KOPT-K1 (cell line): ENCODE measurements around the gene OPA3.
A peak's percentile ranks its signal among the peaks of the same experiment; 100 is the strongest.

Experiments
- H3K27ac ChIP-seq: fragments of 200-600 bp; sonication (generic); 2 replicates; pipeline ENCODE4 v1.5.1; 2016; ENCODE audit warnings: antibody characterized with exemption, mild to moderate bottlenecking, low read depth, low read length; ENCODE audit not compliant: poor library complexity, severe bottlenecking
- H3K36me3 ChIP-seq: fragments of 200-600 bp; sonication (generic); 2 replicates; pipeline ENCODE4 v1.5.1; 2017; ENCODE audit warnings: antibody characterized with exemption, mild to moderate bottlenecking, low read length, moderate library complexity; ENCODE audit not compliant: insufficient read depth
- H3K9me3 ChIP-seq: fragments of 200-600 bp; sonication (generic); 2 replicates; pipeline ENCODE4 v1.5.1; 2017; ENCODE audit warnings: antibody characterized with exemption, low read length, mild to moderate bottlenecking; ENCODE audit not compliant: insufficient read depth, poor library complexity, severe bottlenecking

OPA3 gene

GRCh38 chr19:45508861-45509691 lies 75.5 kb downstream of the OPA3 start:
- Histone ChIP-seq H3K9me3 (no peaks in the 10 kb centered on the region), H3K27ac (peak overlapping the region; percentile 91), H3K36me3 (no peaks in the 10 kb centered on the region)

DNA sequence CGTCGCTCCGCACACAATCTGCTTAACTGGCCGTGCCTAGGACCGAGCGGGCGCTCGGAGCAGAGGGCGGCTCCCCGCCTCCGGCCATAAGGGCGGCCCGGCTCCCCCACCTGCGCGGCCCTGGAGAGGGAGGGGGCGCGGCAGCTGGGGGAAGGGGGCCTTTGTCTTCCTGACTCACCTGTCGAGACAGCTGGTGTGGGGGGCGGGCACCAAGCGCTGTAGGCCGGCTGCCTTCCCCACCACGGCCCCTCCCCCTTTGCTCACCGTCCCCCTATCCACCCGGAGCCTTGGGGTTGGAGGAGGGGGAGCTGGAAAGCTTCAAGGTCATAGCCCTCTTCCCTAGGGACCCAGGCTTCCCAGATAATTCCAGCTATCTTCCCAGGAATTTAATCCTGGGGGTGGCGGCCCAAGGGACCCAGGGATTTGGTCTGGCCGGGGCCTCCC lies 76.2 kb downstream of the OPA3 start:
- H3K9me3 ChIP-seq = no peaks in the 10 kb centered on the region
- H3K36me3 ChIP-seq = no peaks in the 10 kb centered on the region
- peak overlapping the region; percentile 91 for H3K27ac ChIP-seq

DNA sequence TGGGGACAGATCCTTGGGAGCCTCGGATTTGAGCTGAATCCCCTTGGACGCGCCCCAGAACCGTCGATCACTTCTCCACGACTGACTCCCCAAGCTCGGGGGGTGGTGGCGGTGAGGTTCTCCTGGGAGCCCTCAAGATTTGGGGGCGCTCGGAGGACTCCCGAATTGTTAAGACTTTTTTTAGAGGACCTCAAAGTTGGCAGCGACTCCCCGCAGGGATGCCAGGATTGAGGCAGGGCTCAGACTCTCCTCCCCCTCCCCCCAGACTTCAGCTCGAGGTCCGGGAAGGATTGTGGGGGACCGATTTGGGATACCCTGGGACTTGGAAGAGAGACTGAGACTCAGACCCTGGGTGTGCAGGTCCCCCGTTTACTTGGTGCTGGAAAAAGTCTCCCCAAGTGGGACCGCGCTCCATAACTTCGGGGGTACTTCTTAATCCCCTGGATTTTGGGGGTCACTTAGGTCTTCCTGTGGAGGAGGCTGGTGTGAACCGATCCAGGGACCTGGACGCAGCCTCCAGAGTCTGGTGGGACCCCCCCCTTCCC lies 76.7 kb downstream of the OPA3 start:
- H3K27ac ChIP-seq = peak overlapping the region; percentile 91
- H3K36me3 ChIP-seq = no peaks in the 10 kb centered on the region
- H3K9me3 ChIP-seq = no peaks in the 10 kb centered on the region

GRCh38 chr19:45506989-45507871 lies 77.4 kb downstream of the OPA3 start, which contains the start of gene VASP:
VASP (plus strand) TSS chr19:45507479; CDS start chr19:45507772, 293 bp downstream.
- Histone ChIP-seq H3K27ac (peak within 1 kb of the TSS; percentile 91), H3K36me3 (no peaks in the 10 kb centered on the region), H3K9me3 (no peaks in the 10 kb centered on the region)

DNA sequence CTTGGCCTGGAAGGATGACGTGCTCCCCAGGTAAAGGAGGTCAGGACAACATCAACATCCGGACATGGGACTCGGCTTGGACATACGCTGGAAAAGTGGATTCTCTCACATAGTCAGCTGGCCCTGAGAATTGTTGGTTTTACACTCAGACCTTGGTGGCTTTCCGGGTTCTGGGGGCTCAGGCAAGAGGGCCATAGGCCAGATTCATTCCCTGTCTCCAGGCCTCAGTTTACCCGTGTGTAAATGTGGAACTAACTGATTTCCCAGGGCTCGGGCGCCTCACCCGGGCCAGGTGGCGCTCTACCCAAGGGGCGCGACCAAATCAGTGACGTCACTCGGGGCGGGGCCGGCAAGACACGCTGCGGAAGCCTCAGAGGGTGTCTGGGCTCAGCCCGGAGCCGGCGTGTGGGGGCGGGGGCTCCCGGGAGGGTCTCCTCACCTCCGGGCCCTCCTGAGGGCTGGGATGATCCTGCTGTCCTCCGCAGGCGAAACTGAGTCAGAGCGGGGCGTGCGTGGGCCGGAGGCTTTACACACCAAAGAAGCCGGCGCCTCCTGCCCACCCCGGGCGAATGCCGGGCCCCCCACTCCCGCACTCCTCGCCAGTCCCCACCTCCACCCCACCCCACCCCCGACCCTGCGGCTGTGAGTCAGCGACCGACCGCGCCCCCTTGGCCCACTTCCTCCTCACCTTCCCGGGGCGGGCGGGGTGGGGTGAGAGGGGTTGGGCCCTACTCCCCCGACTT lies 78.2 kb downstream of the OPA3 start:
- H3K27ac ChIP-seq = peak overlapping the region; percentile 91
- H3K36me3 ChIP-seq = no peaks in the 10 kb centered on the region
- H3K9me3 ChIP-seq = no peaks in the 10 kb centered on the region

- Histone ChIP-seq H3K36me3 (no peaks in the 10 kb centered on the region), H3K9me3 (no peaks in the 10 kb centered on the region), H3K27ac (peak overlapping the region; percentile 91)
Measured at GRCh38 chr19:45505996-45506245, 78.7 kb downstream of the OPA3 start.

DNA sequence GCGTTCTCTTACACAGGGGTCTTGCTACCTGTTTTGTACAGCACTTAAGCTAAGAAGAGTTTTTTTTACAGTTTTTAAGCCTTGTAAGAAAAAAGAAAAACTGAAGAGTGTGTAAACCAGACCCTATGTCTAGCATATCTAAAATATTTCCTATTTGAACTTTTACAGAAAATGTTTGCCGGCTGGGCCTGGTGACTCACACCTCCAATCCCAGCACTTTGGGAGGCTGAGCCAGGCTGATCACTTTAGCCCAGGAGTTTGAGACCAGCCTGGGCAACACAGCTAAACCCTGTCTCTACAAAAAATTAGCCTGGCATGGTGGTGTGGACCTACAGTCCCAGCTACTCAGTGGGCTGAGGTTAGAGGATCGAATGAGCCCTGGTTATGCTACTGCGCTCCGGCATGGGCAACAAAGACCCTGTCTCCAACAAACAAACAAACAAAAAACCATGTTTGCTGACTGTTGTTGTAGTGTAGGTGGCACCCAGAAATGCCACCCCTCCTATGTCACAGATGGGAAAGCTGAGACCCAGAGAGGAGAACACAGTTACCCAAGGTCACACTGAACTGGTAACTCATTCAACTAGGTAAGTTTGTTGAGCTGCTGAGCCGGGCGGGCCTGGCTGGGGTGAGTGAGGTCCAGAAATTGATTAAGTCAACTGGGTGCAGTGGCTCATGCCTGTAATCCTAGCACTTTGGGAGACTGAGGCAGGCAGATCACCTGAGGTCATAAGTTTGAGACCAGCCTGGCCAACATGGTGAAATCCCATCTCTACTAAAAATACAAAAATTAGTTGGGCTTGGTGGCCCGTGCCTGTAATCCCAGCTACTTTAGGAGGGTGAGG lies 79.2 kb downstream of the OPA3 start:
- H3K9me3 ChIP-seq = no peaks in the 10 kb centered on the region
- H3K27ac ChIP-seq = no peak overlapping the region
- H3K36me3 ChIP-seq = no peaks in the 10 kb centered on the region

DNA sequence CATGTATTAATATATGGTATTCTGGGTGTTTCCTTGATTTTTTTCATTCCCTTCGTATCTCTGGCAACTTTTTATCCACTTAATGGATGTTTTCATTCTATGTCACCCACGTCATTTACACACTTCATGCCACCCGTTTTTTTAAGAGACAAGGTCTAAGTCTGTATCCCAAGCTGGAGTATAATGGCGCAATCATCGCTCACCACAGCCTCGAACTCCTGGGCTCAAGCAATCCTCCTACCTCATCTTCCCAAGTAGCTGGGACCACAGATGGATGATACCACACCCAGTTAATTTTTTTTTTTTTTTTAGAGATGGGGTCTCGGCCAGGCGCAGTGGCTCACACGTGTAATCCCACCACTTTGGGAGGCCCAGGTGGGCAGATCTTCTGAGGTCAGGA lies 80.7 kb downstream of the OPA3 start:
- Histone ChIP-seq H3K27ac (no peak overlapping the region), H3K9me3 (no peaks in the 10 kb centered on the region), H3K36me3 (no peaks in the 10 kb centered on the region)

DNA sequence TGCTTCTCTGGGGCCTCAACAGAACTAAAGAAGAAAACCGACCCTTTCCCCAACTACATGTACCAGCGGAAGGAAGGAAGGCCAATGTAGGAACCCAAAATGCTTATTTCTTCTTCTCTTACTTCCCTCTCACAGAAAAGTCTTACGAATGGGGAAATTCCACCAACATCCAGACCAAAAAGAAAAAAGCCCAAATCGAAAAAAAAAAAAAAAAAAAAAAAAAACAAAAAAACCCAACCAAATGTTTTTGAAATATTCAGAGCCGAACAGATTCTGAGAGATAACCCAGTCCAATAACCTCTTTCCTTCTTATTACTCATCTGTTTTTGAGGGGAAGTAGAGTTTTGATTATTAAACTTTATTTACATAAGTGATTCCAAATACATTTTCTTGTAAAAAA lies 82.5 kb downstream of the OPA3 start:
- Histone ChIP-seq H3K27ac (no peak overlapping the region), H3K36me3 (no peaks in the 10 kb centered on the region), H3K9me3 (no peaks in the 10 kb centered on the region)

GRCh38 chr19:45501730-45502014 lies 82.9 kb downstream of the OPA3 start:
- H3K27ac ChIP-seq = no peak overlapping the region
- H3K36me3 ChIP-seq = no peaks in the 10 kb centered on the region
- no peaks in the 10 kb centered on the region for H3K9me3 ChIP-seq

DNA sequence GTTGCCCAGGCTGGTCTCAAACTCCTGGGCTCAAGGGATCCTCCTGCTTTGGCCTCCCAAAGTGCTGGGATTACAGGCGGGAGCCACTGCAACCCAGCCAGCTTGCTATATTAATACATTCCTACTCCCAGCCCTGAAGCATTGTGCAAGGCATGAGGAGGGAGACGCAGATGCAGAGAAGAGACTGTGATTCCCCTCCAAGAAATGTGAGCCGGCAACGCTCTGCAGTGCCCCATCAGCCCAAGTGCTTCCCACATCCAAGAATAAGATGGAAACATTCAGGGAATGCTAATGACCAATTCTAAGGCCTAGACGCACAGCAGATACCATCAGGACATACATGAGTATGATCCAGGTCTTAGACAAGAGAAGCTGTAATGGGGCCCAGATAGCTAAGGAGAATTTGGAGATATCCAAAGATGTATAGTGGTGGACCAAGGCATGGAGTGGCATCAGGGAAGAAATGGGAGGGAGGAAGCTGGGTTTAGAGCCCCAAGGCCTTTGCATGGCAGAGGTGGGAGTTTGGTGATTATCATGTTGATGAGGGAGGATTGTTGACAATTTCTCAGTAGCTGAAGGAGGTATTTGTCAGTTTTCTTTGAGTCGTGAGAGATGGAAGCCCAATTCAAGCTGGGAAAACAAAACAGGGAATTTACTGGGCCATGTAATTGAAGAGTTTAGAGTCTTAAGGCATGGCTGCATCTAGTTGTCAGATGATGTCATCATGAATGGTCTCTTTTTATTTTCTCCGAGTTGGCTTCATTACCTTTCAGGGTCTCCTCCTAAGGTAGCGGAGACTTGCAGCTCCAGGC lies 83.5 kb downstream of the OPA3 start:
- Histone ChIP-seq H3K9me3 (no peaks in the 10 kb centered on the region), H3K27ac (no peak overlapping the region), H3K36me3 (no peaks in the 10 kb centered on the region)

- Histone ChIP-seq H3K36me3 (no peaks in the 10 kb centered on the region), H3K27ac (no peak overlapping the region), H3K9me3 (no peaks in the 10 kb centered on the region)
Measured at GRCh38 chr19:45499196-45500180, 85.1 kb downstream of the OPA3 start.
